Stimulated activated CD4-positive, alpha-beta T cell treated with anti-CD3 and anti-CD28 coated beads, Interleukin-2, amount 100 ng/mL, for 24 hours (primary cell): Measurements from ENCODE around the gene SEMA4A.
A peak's percentile ranks its signal among the peaks of the same experiment; 100 is the strongest.
"Not testable (repeated sequence)": the region's sequence is repeated elsewhere in the genome, so short reads cannot be mapped to it uniquely, and the experiment has no call there.

Experiments used
- DNase-seq, 2 donors: peaks; one replicate each; pipeline ENCODE4 v3.0.0-alpha.2; 2020

Gene SEMA4A

GRCh38 chr1:156195853-156196252 is 42.5 kb downstream of the SEMA4A start:
- no peak for DNase-seq

- no peak for DNase-seq
Observed at GRCh38 chr1:156196445-156196844, 43.1 kb downstream of the SEMA4A start.

GRCh38 chr1:156198831-156199349 is 45.5 kb downstream of the SEMA4A start:
- DNase-seq: peak in 1 of 2 donors; percentile 33

GRCh38 chr1:156200044-156200443 is 46.7 kb downstream of the SEMA4A start:
- no peak for DNase-seq

- DNase-seq: no peak
Observed at GRCh38 chr1:156203331-156203730, 49.9 kb downstream of the SEMA4A start.

- no peak for DNase-seq
Observed at GRCh38 chr1:156204686-156205085, 51.3 kb downstream of the SEMA4A start.

- no peak for DNase-seq
Observed at GRCh38 chr1:156211243-156211642, 57.9 kb downstream of the SEMA4A start.

GRCh38 chr1:156212130-156212529 is 58.7 kb downstream of the SEMA4A start:
- DNase-seq: no peak

GRCh38 chr1:156212833-156213643 is 59.7 kb downstream of the SEMA4A start, which contains the start of gene PMF1:
TSS of gene PMF1 (plus strand) at chr1:156213007. CDS start at chr1:156213016, 9 bp downstream.
- peak; percentile 97 for DNase-seq

- no peak for DNase-seq
Observed at GRCh38 chr1:156213644-156213966, 60.2 kb downstream of the SEMA4A start.

- DNase-seq: no peak
Observed at GRCh38 chr1:156214024-156214748, 60.8 kb downstream of the SEMA4A start.

- not testable (repeated sequence) for DNase-seq
Observed at GRCh38 chr1:156216361-156217086, 63.1 kb downstream of the SEMA4A start.

GRCh38 chr1:156217871-156218270 is 64.5 kb downstream of the SEMA4A start:
- DNase-seq: peak in 1 of 2 donors; percentile 54

GRCh38 chr1:156220226-156220625 is 66.8 kb downstream of the SEMA4A start:
- DNase-seq: no peak

GRCh38 chr1:156221986-156222692 is 68.8 kb downstream of the SEMA4A start:
- no peak for DNase-seq

- DNase-seq: no peak
Observed at GRCh38 chr1:156225677-156226014, 72.3 kb downstream of the SEMA4A start.

- no peak for DNase-seq
Observed at GRCh38 chr1:156226116-156226538, 72.7 kb downstream of the SEMA4A start.

GRCh38 chr1:156226782-156227181 is 73.4 kb downstream of the SEMA4A start:
- no peak for DNase-seq
